H9 (cell line): ENCODE results near the gene SLC9A4. TPM values are rescaled to one million over a fixed set of nuclear protein-coding genes. Genes with fewer than 3 reads are reported as not detected.

Experiments used
- DNase-seq: peaks from one replicate; pipeline ENCODE4 v3.0.0-alpha.2; 2017
- H2AFZ ChIP-seq: one replicate; pipeline ENCODE4 v1.6.1; 2013; ENCODE audit warnings: mild to moderate bottlenecking, low read length, control low read depth, moderate library complexity
- H2AK5ac ChIP-seq: 2 replicates; pipeline ENCODE4 v1.6.1; 2013; ENCODE audit warnings: low read length, control low read depth, mixed read lengths; ENCODE audit not compliant: insufficient read length
- H2BK120ac ChIP-seq: one replicate; pipeline ENCODE4 v1.6.1; 2013; ENCODE audit warnings: low read depth, mild to moderate bottlenecking, low read length, control low read depth, inconsistent platforms; ENCODE audit not compliant: poor library complexity, severe bottlenecking
- H2BK12ac ChIP-seq: 2 replicates; pipeline ENCODE4 v1.6.1; 2013; ENCODE audit warnings: low read length, control low read depth, mixed read lengths, low read depth; ENCODE audit not compliant: insufficient read length
- H2BK15ac ChIP-seq: 2 replicates; pipeline ENCODE4 v1.6.1; 2013; ENCODE audit warnings: low read depth, low read length, control low read depth
- H2BK20ac ChIP-seq: one replicate; pipeline ENCODE4 v1.6.1; 2013; ENCODE audit warnings: low read depth, mild to moderate bottlenecking, low read length, control low read depth, inconsistent platforms; ENCODE audit not compliant: poor library complexity, severe bottlenecking
- H2BK5ac ChIP-seq: 2 replicates; pipeline ENCODE4 v1.6.1; 2013; ENCODE audit warnings: low read length, control low read depth, mixed read lengths; ENCODE audit not compliant: insufficient read length
- H3K14ac ChIP-seq: 2 replicates; pipeline ENCODE4 v1.6.1; 2013; ENCODE audit warnings: low read length, control low read depth; ENCODE audit not compliant: insufficient read depth
- H3K18ac ChIP-seq: 2 replicates; pipeline ENCODE4 v1.6.1; 2013; ENCODE audit warnings: low read depth, mild to moderate bottlenecking, mixed read lengths, low read length, control low read depth; ENCODE audit not compliant: insufficient read length
- H3K23ac ChIP-seq: 2 replicates; pipeline ENCODE4 v1.6.1; 2013; ENCODE audit warnings: low read length, control low read depth, mixed read lengths, low read depth; ENCODE audit not compliant: insufficient read length
- H3K23me2 ChIP-seq: 2 replicates; pipeline ENCODE4 v1.6.1; 2013; ENCODE audit warnings: low read depth, mild to moderate bottlenecking, mixed read lengths, low read length, control low read depth; ENCODE audit not compliant: insufficient read length, poor library complexity, severe bottlenecking
- H3K27ac ChIP-seq: 2 replicates; pipeline ENCODE4 v1.5.1; 2013; ENCODE audit warnings: low read length, control low read depth, mixed read lengths, low read depth; ENCODE audit not compliant: insufficient read length
- H3K27me3 ChIP-seq: 2 replicates; pipeline ENCODE4 v1.6.1; 2013; ENCODE audit warnings: low read length, control low read depth, inconsistent platforms; ENCODE audit not compliant: insufficient read depth
- H3K4ac ChIP-seq: 2 replicates; pipeline ENCODE4 v1.6.1; 2013; ENCODE audit warnings: low read depth, mild to moderate bottlenecking, control low read depth, inconsistent platforms, low read length, moderate library complexity
- H3K4me1 ChIP-seq: 2 replicates; pipeline ENCODE4 v1.6.1; 2013; ENCODE audit warnings: low read length, control low read depth, inconsistent platforms; ENCODE audit not compliant: insufficient read depth
- H3K4me2 ChIP-seq: 2 replicates; pipeline ENCODE4 v1.6.1; 2013; ENCODE audit warnings: low read length, control low read depth, mixed read lengths; ENCODE audit not compliant: insufficient read length, insufficient read depth
- H3K56ac ChIP-seq: 2 replicates; pipeline ENCODE4 v1.6.1; 2013; ENCODE audit warnings: low read depth, mild to moderate bottlenecking, mixed read lengths, low read length, control low read depth; ENCODE audit not compliant: insufficient read length
- H3K79me1 ChIP-seq: 2 replicates; pipeline ENCODE4 v1.6.1; 2013; ENCODE audit warnings: low read depth, mild to moderate bottlenecking, moderate library complexity, low read length, control low read depth, inconsistent platforms; ENCODE audit not compliant: insufficient read depth, poor library complexity, severe bottlenecking
- H3K79me2 ChIP-seq: 2 replicates; pipeline ENCODE4 v1.6.1; 2013; ENCODE audit warnings: low read length, control low read depth, inconsistent platforms; ENCODE audit not compliant: insufficient read depth
- H3K9ac ChIP-seq: 2 replicates; pipeline ENCODE4 v1.6.1; 2013; ENCODE audit warnings: low read length, control low read depth, mixed read lengths; ENCODE audit not compliant: insufficient read length; ENCODE audit errors: extremely low read depth
- H3K9me3 ChIP-seq: one replicate; pipeline ENCODE4 v1.6.1; 2013; ENCODE audit warnings: low read depth, low read length, inconsistent platforms; ENCODE audit not compliant: control insufficient read depth
- H3T11ph ChIP-seq: one replicate; pipeline ENCODE4 v1.6.1; 2013; ENCODE audit warnings: mild to moderate bottlenecking, low read length, control low read depth, inconsistent platforms
- H4K20me1 ChIP-seq: one replicate; pipeline ENCODE4 v1.6.1; 2013; ENCODE audit not compliant: control insufficient read depth, insufficient read length, insufficient read depth
- H4K5ac ChIP-seq: 2 replicates; pipeline ENCODE4 v1.6.1; 2013; ENCODE audit warnings: low read depth, mild to moderate bottlenecking, mixed read lengths, low read length, control low read depth; ENCODE audit not compliant: insufficient read length
- H4K8ac ChIP-seq: replicated peaks from 2 replicates; pipeline ENCODE4 v1.6.1; 2013; ENCODE audit warnings: low read length, control low read depth, mixed read lengths, low read depth; ENCODE audit not compliant: insufficient read length
- H4K91ac ChIP-seq: 2 replicates; pipeline ENCODE4 v1.6.1; 2013; ENCODE audit warnings: low read depth, mild to moderate bottlenecking, moderate library complexity, mixed read lengths, low read length, control low read depth; ENCODE audit not compliant: insufficient read length
- H3K27ac Mint-ChIP-seq, 3 experiments: 2 replicates in 2 of 3; 3 replicates in 1 of 3; pipeline ENCODE4 v1.8.0; 2020 to 2021; ENCODE audit warnings: mixed read lengths in 3 of 3, mild to moderate bottlenecking in 1 of 3, moderate library complexity in 1 of 3
- H3K27me3 Mint-ChIP-seq: 2 replicates; pipeline ENCODE4 v1.8.0; 2021; ENCODE audit warnings: low read depth, mild to moderate bottlenecking, moderate library complexity, mixed read lengths
- H3K36me3 Mint-ChIP-seq, 3 experiments: 2 replicates in 2 of 3; 3 replicates in 1 of 3; pipeline ENCODE4 v1.8.0; 2020 to 2021; ENCODE audit warnings: low read depth in 3 of 3, mixed read lengths in 3 of 3; ENCODE audit not compliant: insufficient read depth in 1 of 3
- H3K4me1 Mint-ChIP-seq, 2 experiments: 2 replicates each; pipeline ENCODE4 v1.8.0; 2020; ENCODE audit warnings: mixed read lengths in 2 of 2
- H3K4me3 Mint-ChIP-seq, 2 experiments: 2 replicates in 1 of 2; 3 replicates in 1 of 2; pipeline ENCODE4 v1.8.0; 2020 to 2021; ENCODE audit warnings: mild to moderate bottlenecking in 2 of 2, mixed read lengths in 2 of 2, moderate library complexity in 1 of 2
- H3K9me3 Mint-ChIP-seq, 2 experiments: 2 replicates in 1 of 2; 3 replicates in 1 of 2; pipeline ENCODE4 v1.8.0; 2020; ENCODE audit warnings: mild to moderate bottlenecking in 2 of 2, mixed read lengths in 2 of 2, moderate library complexity in 1 of 2
- WGBS: extraction: QIAGEN DNeasy Blood & Tissue Kit; methylation state at CpG from one replicate; pipeline ENCODE4 v1.1.7; 2013; ENCODE audit warnings: missing lambda C conversion rate, low lambda C conversion rate, mixed read lengths; ENCODE audit not compliant: insufficient read length; ENCODE audit errors: extremely low coverage; 5-methylcytosine and 5-hydroxymethylcytosine counted together
- total RNA-seq: library from RNA; stranded (reverse); gene quantifications from 2 replicates; pipeline ENCODE4 v1.2.1, GENCODE V29; 2021
- TF ChIP-seq, protein P1 (sequence below): fragments of 200-600 bp; sonication (generic); conservative IDR thresholded peaks from 3 replicates; pipeline ENCODE4 v1.8.0; 2021; ENCODE audit warnings: antibody characterized with exemption, mild to moderate bottlenecking

The SLC9A4 gene
- total RNA-seq, 1 experiment from 2014 or later, result not detected

DNA sequence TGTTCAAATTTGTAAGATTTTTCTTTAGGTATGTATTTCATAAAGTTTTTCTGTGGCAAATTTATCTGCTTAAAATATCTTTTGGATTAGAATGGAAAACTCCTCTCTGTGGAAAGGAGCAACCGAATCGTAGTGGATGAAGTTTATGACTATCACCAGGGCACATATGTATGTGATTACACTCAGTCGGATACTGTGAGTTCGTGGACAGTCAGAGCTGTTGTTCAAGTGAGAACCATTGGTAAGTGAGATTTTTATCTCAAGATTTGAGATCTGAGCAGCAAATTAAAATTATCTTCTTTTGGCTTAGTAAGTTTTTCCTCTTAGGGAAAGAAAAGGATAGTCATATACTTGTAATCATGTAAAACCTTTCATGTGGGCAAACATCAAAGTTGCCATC lies 35.9 kb upstream of the SLC9A4 start:
- no peak overlapping the region for H2BK20ac ChIP-seq
- no peak overlapping the region for H2AFZ ChIP-seq
- H2AK5ac ChIP-seq, result no peak overlapping the region
- H3T11ph ChIP-seq, result no peak overlapping the region
- no peak for DNase-seq
- no CpG with 5 or more reads among the region's 4 CpGs for WGBS
- H3K23ac ChIP-seq, result no peak overlapping the region
- no peaks in the 10 kb centered on the region for H3K79me1 ChIP-seq
- no peaks in the 10 kb centered on the region for H3K36me3 Mint-ChIP-seq
- TF ChIP-seq, protein P1, sequence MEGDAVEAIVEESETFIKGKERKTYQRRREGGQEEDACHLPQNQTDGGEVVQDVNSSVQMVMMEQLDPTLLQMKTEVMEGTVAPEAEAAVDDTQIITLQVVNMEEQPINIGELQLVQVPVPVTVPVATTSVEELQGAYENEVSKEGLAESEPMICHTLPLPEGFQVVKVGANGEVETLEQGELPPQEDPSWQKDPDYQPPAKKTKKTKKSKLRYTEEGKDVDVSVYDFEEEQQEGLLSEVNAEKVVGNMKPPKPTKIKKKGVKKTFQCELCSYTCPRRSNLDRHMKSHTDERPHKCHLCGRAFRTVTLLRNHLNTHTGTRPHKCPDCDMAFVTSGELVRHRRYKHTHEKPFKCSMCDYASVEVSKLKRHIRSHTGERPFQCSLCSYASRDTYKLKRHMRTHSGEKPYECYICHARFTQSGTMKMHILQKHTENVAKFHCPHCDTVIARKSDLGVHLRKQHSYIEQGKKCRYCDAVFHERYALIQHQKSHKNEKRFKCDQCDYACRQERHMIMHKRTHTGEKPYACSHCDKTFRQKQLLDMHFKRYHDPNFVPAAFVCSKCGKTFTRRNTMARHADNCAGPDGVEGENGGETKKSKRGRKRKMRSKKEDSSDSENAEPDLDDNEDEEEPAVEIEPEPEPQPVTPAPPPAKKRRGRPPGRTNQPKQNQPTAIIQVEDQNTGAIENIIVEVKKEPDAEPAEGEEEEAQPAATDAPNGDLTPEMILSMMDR, result no peak
- no peak overlapping the region for H3K4ac ChIP-seq
- H3K79me2 ChIP-seq, result no peaks in the 10 kb centered on the region
- no peaks in the 10 kb centered on the region for H3K9me3 ChIP-seq
- no peak overlapping the region for H3K56ac ChIP-seq
- no peaks in the 10 kb centered on the region for H4K20me1 ChIP-seq
- no peak overlapping the region for H2BK15ac ChIP-seq
- no peaks in the 10 kb centered on the region for H3K23me2 ChIP-seq
- no peak overlapping the region for H2BK5ac ChIP-seq
- no peak overlapping the region for H3K4me2 ChIP-seq
- H4K91ac ChIP-seq, result no peak overlapping the region
- H3K18ac ChIP-seq, result no peak overlapping the region
- no peak overlapping the region for H4K8ac ChIP-seq
- no peak overlapping the region for H3K14ac ChIP-seq
- H4K5ac ChIP-seq, result no peak overlapping the region
- no peak overlapping the region for H2BK120ac ChIP-seq
- no peak overlapping the region for H2BK12ac ChIP-seq
- no peak overlapping the region for H3K27ac Mint-ChIP-seq
- H3K4me1 ChIP-seq, result no peaks in the 10 kb centered on the region
- no peak overlapping the region for H3K27ac ChIP-seq
- no peaks in the 10 kb centered on the region for H3K27me3 Mint-ChIP-seq
- H3K9me3 Mint-ChIP-seq, result no peaks in the 10 kb centered on the region
- H3K4me3 Mint-ChIP-seq, result no peak overlapping the region
- H3K4me1 Mint-ChIP-seq, result no peaks in the 10 kb centered on the region
- H3K9ac ChIP-seq, result no peak overlapping the region
- H3K27me3 ChIP-seq, result no peaks in the 10 kb centered on the region
